ENCODE measurements around the gene SMOC2. TPM values are rescaled to one million over a fixed set of nuclear protein-coding genes. Genes with fewer than 3 reads are reported as not detected.

The SMOC2 gene
- total RNA-seq, 1 experiment from 2014 or later = 2.1 TPM

DNA sequence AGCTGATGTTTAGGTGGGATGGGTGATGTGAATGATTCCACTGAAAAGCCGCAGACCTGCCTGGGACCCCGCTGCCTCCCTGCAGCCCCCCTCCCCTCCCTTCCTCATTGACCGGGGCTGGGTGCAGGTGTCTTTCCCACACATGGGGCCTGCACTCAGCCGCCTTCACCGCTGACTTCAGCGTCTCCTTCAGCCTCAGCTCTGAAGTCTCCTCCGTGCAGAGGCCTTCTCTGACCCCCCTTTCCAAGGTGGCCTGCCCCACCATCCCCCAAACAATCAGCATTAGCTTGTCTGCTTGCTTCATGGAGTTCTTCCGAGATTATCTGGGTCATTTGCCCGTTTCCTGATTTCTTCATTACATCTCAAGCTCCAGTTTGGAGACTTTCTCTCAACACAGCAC, 140.7 kb downstream of the SMOC2 start:
- no peak overlapping the region for H4K5ac ChIP-seq (ENCODE audit: insufficient read length, low read depth, low read length)
- no peaks in the 10 kb centered on the region for H4K20me1 ChIP-seq (ENCODE audit: control insufficient read depth, insufficient read depth, insufficient read length)
- H3K79me2 ChIP-seq (ENCODE audit: insufficient read depth, low read length) = no peaks in the 10 kb centered on the region
- no peak overlapping the region for H4K91ac ChIP-seq (ENCODE audit: insufficient read length, low read depth, low read length)
- H3K9me3 Mint-ChIP-seq = no peaks in the 10 kb centered on the region
- H3K4me1 Mint-ChIP-seq = peaks cover 14 to 16% of the 10 kb centered on the region in 2 experiments
- no peak overlapping the region for H2BK12ac ChIP-seq (ENCODE audit: insufficient read length, low read depth, low read length)
- H3K4me3 Mint-ChIP-seq = no peak overlapping the region
- H3K18ac ChIP-seq (ENCODE audit: insufficient read length, low read depth, low read length) = no peak overlapping the region
- no peak overlapping the region for H3K4ac ChIP-seq (ENCODE audit: low read depth, low read length)
- H2BK5ac ChIP-seq (ENCODE audit: insufficient read length, low read length) = no peak overlapping the region
- H3K4me2 ChIP-seq (ENCODE audit: insufficient read depth, insufficient read length, low read length) = no peak overlapping the region
- no peak overlapping the region for H2AFZ ChIP-seq (ENCODE audit: low read length)
- no peak overlapping the region for H2AK5ac ChIP-seq (ENCODE audit: insufficient read length, low read length)
- H3K23me2 ChIP-seq (ENCODE audit: insufficient read length, low read depth, low read length, poor library complexity, severe bottlenecking) = no peaks in the 10 kb centered on the region
- no peak overlapping the region for H2BK20ac ChIP-seq (ENCODE audit: low read depth, low read length, poor library complexity, severe bottlenecking)
- TF ChIP-seq CTCF (conservative IDR thresholded peaks at IDR 0.05) = no peak
- no peak overlapping the region for H3K9ac ChIP-seq (ENCODE audit: extremely low read depth, insufficient read length, low read length)
- no peak overlapping the region for H2BK120ac ChIP-seq (ENCODE audit: low read depth, low read length, poor library complexity, severe bottlenecking)
- H3K14ac ChIP-seq (ENCODE audit: insufficient read depth, low read length) = no peak overlapping the region
- H3T11ph ChIP-seq (ENCODE audit: low read length) = no peak overlapping the region
- DNase-seq = no peak
- no peaks in the 10 kb centered on the region for H3K36me3 Mint-ChIP-seq (ENCODE audit: insufficient read depth in 1 of 3, low read depth in 3 of 3)
- no CpG with 5 or more reads among the region's 9 CpGs for WGBS (ENCODE audit: extremely low coverage, insufficient read length, low lambda C conversion rate)
- no peak overlapping the region for H3K56ac ChIP-seq (ENCODE audit: insufficient read length, low read depth, low read length)
- H3K27ac ChIP-seq (ENCODE audit: insufficient read length, low read depth, low read length) = no peak overlapping the region
- H3K23ac ChIP-seq (ENCODE audit: insufficient read length, low read depth, low read length) = no peak overlapping the region
- peak overlapping the region in 1 of 3 experiments; percentile 53; a peak in 2 of 7 replicates for H3K27ac Mint-ChIP-seq
- no peaks in the 10 kb centered on the region for H3K9me3 ChIP-seq (ENCODE audit: control insufficient read depth, low read depth, low read length)
- H3K27me3 ChIP-seq (ENCODE audit: insufficient read depth, low read length) = no peaks in the 10 kb centered on the region
- H3K27me3 Mint-ChIP-seq (ENCODE audit: low read depth) = peaks cover 2% of the 10 kb centered on the region; the same call in 1 of the 2 replicates
- H3K4me1 ChIP-seq (ENCODE audit: insufficient read depth, low read length) = no peaks in the 10 kb centered on the region
- H4K8ac ChIP-seq (replicated peaks; ENCODE audit: insufficient read length, low read depth, low read length) = no peak overlapping the region
- H2BK15ac ChIP-seq (ENCODE audit: low read depth, low read length) = no peak overlapping the region
- no peaks in the 10 kb centered on the region for H3K79me1 ChIP-seq (ENCODE audit: insufficient read depth, low read depth, low read length, poor library complexity, severe bottlenecking)
